Thoracic aorta (tissue), 2 donors: Measurements from ENCODE around the gene VSTM4. TPM values are rescaled to one million over a fixed set of nuclear protein-coding genes. Genes with fewer than 3 reads are reported as not detected.

ENCODE experiments used
- ATAC-seq: fragments of 150-250 bp; one replicate; pipeline ENCODE4 v1.8.0; 2017; ENCODE audit warnings: low read depth; ENCODE audit not compliant: insufficient number of reproducible peaks, low FRiP score
- DNase-seq: peaks from one replicate; pipeline ENCODE4 v3.0.0-alpha.2; 2020; ENCODE audit warnings: low spot score
- H3K27ac ChIP-seq, 2 donors: fragments of 200-600 bp; sonication (generic); 1 replicate in 1 of 2; 2 replicates in 1 of 2; pipeline ENCODE4 v1.5.1; 2016; ENCODE audit warnings: mild to moderate bottlenecking in 2 of 2, moderate library complexity in 2 of 2
- H3K27me3 ChIP-seq: fragments of 200-600 bp; sonication (generic); replicated peaks from 2 replicates; pipeline ENCODE4 v1.6.0; 2016; ENCODE audit warnings: mild to moderate bottlenecking; ENCODE audit not compliant: insufficient read depth
- H3K36me3 ChIP-seq: fragments of 200-600 bp; sonication (generic); one replicate; pipeline ENCODE4 v1.5.1; 2016
- H3K4me1 ChIP-seq, 2 donors: fragments of 200-600 bp; sonication (generic); 1 replicate in 1 of 2; 2 replicates in 1 of 2; pipeline versions ENCODE4 v1.5.1 to v1.6.0; 2016; ENCODE audit warnings: low read depth in 2 of 2, mild to moderate bottlenecking in 1 of 2; ENCODE audit not compliant: control insufficient read depth in 1 of 2
- H3K4me3 ChIP-seq: fragments of 200-600 bp; sonication (generic); 2 replicates; pipeline ENCODE4 v1.5.1; 2016; ENCODE audit warnings: mild to moderate bottlenecking
- H3K9me3 ChIP-seq: fragments of 200-600 bp; sonication (generic); 2 replicates; pipeline ENCODE4 v1.5.1; 2016
- total RNA-seq, 2 donors: library from RNA; depleted of rRNA; stranded (reverse); fragments of >200 nt; gene quantifications; one replicate each; pipeline versions ENCODE4 v1.1.0 to v1.2.3, GENCODE V29; 2016
- TF ChIP-seq, protein P1 (sequence below): fragments of 200-600 bp; sonication (generic); IDR thresholded peaks from one replicate; pipeline ENCODE4 v1.5.1; 2019; ENCODE audit warnings: antibody characterized with exemption

Gene VSTM4
- total RNA-seq, 2 donors from 2014 or later = 24.4 to 46.4 TPM

DNA sequence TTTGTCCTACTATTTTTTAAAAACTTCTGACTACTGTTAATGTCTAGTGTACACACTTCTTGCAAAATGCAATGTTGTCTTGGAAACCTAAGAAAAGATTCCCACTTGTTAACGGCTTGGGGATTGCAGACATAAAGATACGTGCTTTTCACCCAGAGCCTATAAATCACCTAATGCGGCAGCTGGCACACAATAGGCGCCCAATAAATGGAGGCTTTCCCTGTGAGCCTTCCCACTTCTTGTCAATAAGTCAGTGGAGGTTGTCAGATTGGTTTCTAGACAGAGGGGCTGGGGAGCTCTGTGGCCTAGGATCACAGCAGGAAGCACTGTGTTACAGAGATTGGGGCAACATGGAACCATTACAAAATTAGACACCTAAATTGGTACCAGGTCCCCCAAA, 74.7 kb downstream of the VSTM4 start:
- Histone ChIP-seq H3K4me1 (no peaks in the 10 kb centered on the region), H3K36me3 (no peaks in the 10 kb centered on the region), H3K4me3 (no peak overlapping the region), H3K9me3 (no peaks in the 10 kb centered on the region), H3K27ac (no peak overlapping the region), H3K27me3 (no peaks in the 10 kb centered on the region)
- DNase-seq (no peak), ATAC-seq (no peak)
- TF ChIP-seq, protein P1, sequence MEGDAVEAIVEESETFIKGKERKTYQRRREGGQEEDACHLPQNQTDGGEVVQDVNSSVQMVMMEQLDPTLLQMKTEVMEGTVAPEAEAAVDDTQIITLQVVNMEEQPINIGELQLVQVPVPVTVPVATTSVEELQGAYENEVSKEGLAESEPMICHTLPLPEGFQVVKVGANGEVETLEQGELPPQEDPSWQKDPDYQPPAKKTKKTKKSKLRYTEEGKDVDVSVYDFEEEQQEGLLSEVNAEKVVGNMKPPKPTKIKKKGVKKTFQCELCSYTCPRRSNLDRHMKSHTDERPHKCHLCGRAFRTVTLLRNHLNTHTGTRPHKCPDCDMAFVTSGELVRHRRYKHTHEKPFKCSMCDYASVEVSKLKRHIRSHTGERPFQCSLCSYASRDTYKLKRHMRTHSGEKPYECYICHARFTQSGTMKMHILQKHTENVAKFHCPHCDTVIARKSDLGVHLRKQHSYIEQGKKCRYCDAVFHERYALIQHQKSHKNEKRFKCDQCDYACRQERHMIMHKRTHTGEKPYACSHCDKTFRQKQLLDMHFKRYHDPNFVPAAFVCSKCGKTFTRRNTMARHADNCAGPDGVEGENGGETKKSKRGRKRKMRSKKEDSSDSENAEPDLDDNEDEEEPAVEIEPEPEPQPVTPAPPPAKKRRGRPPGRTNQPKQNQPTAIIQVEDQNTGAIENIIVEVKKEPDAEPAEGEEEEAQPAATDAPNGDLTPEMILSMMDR = no peak

DNA sequence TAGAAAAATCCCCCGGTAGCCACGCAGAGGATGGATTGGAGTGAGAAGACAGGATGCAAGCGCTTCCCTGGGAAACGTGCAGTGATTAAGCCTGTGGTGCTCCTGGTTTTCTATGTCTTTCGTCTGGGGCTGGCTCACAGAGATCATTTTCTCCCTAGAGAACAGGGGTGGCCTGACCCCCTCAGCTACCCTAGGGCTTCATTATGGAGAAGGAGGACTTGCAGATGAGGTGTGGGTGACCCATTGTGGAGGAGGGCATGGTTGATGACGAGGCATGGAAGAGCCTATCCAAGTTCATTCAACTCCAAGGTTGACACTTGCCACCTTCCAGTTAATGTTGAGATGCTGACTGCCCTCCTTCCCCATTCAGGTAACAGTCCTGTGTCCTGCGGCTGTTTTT, 75.9 kb downstream of the VSTM4 start:
- DNase-seq = no peak
- Histone ChIP-seq H3K36me3 (no peaks in the 10 kb centered on the region), H3K27me3 (no peaks in the 10 kb centered on the region), H3K27ac (no peak overlapping the region), H3K4me1 (peaks cover 0 to 8% of the 10 kb centered on the region in 2 donors), H3K9me3 (no peaks in the 10 kb centered on the region), H3K4me3 (no peak overlapping the region)
- TF ChIP-seq, protein P1 = no peak
- ATAC-seq = no peak

DNA sequence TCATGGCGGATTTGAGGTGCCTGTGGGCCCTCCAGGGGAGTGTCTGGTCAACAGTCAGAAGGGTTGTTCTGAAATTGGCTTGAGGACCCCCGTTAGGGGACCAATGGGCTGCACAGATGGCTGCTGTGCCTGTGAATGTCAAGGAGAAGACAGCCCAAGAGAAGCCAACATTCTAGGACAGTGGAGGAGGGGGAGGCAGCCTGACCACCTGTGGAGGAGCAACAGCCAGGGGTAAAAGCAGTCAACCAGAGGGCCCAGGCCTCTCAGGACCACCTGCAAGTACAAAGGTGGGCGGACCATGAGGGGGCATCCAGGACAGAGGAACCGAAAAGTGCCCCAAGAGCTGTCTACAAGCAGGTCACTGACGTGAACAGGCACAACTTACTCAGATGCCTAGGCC, 76.6 kb downstream of the VSTM4 start:
- no peaks in the 10 kb centered on the region for H3K27me3 ChIP-seq
- DNase-seq (no peak), ATAC-seq (no peak)
- TF ChIP-seq, protein P1 = no peak
- H3K27ac ChIP-seq = no peak overlapping the region
- no peaks in the 10 kb centered on the region for H3K36me3 ChIP-seq
- peaks cover 0 to 8% of the 10 kb centered on the region in 2 donors for H3K4me1 ChIP-seq
- no peaks in the 10 kb centered on the region for H3K9me3 ChIP-seq
- no peak overlapping the region for H3K4me3 ChIP-seq

DNA sequence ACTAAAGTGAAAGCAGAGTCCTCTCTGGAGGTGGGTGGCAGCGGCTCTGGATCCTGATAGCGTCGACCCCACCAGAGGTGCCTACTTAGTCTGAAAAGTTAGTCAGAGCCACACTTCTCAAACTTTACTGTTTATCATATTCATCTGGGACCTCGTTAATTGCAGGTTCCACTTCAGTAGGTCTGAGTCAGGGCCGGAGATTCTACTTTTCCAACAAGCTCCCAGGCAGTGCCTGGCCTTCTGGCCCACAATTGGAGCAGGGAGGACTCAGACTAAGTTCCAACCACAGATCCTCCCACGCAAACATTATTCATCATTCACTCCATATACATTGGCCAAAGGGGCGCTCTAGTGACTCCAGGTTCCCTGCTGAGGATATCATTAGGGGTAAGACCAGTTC, 78.1 kb downstream of the VSTM4 start:
- H3K27me3 ChIP-seq = no peaks in the 10 kb centered on the region
- no peaks in the 10 kb centered on the region for H3K36me3 ChIP-seq
- no peak for ATAC-seq
- DNase-seq = no peak
- no peak overlapping the region for H3K27ac ChIP-seq
- no peaks in the 10 kb centered on the region for H3K9me3 ChIP-seq
- TF ChIP-seq, protein P1 = no peak
- no peak overlapping the region for H3K4me3 ChIP-seq
- H3K4me1 ChIP-seq = peaks cover 0 to 8% of the 10 kb centered on the region in 2 donors

DNA sequence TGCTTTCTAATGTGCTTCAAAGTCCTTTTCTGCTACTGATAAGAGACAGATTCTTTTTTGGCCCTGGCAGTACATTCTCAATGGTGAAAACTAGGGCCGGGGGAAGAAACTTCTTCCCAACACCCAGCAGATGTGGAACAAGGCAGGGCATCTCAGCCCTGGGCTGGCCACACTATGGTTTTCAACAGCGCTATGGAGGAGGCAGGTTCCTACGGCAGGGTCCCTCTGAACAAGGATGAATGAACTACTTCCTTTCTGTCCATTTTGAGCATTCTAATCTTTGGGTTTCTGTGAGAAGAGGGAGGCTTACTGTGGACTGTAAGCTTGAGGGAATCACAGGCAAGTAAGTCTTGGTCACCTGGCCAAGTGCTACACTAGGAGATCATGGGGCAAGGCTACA, 78.7 kb downstream of the VSTM4 start:
- DNase-seq (no peak), ATAC-seq (no peak)
- no peaks in the 10 kb centered on the region for H3K27me3 ChIP-seq
- H3K27ac ChIP-seq = no peak overlapping the region
- peaks cover 0 to 8% of the 10 kb centered on the region in 2 donors for H3K4me1 ChIP-seq
- no peaks in the 10 kb centered on the region for H3K9me3 ChIP-seq
- peaks cover 1% of the 10 kb centered on the region for H3K36me3 ChIP-seq
- no peak overlapping the region for H3K4me3 ChIP-seq
- TF ChIP-seq, protein P1 = no peak
